GM19455 (cell line): Measurements from ENCODE around the gene ZEB2.
"Not testable (repeated sequence)": the region's sequence is repeated elsewhere in the genome, so short reads cannot be mapped to it uniquely, and the experiment has no call there.

ENCODE experiments used
- ATAC-seq: cut with Tn5 transposase; IDR thresholded peaks from one replicate; pipeline ENCODE4 v1.9.1; 2021; ENCODE audit not compliant: unreplicated experiment

ZEB2 gene

DNA sequence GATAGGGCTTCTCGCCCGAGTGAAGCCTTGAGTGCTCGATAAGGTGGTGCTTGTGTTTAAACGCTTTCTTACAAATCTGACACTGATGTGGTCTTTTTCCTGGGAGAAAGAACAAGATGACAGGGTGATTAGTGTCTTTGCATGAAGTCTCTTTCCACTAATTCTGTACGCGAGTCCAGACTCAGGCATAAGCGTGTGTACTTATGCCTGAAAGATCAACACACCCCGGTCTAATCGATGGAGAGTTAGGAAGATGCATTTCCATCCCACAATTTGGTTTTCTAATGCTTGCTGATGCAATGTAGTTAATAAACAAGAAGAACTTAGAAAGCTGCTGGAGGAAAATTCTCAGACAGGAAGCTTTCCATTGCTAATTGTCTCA is 130.0 kb downstream of the ZEB2 start:
- no peak for ATAC-seq

DNA sequence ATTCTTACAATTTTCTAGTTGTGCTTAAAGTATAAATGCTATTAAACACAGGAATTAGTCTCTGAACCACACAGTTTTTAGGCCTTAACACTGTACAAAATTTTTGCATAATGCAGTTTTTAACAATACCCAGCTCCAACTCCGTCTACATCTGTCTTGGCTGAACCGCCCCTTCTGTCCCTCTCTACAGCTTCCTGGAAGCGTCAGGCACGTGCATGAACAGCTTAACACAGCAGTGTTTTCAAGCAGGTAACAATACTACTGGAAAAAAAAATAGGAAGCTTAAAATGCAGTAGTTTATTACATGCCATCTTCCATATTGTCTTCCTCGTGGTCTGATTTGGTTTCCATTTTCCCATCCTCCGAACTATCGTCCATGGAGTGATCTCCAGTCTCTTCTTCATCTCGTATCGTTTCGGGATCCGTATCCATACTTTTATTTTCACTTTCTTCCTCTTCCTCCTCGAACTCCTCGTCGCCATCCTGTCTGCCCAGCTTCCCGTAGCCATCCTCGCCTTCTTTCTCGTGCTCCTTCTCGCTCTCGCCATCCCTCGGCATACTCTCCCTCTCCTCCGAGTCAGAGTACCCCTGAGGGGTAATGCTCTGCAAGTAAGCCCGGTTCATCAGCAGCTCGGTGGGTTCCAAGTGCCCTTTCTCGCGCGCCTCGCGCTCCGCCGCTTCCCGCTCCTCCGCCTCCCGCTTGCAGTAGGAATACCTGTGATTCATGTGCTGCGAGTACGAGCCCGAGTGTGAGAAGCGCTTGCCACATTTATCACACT is 130.6 kb downstream of the ZEB2 start:
- ATAC-seq = no peak

DNA sequence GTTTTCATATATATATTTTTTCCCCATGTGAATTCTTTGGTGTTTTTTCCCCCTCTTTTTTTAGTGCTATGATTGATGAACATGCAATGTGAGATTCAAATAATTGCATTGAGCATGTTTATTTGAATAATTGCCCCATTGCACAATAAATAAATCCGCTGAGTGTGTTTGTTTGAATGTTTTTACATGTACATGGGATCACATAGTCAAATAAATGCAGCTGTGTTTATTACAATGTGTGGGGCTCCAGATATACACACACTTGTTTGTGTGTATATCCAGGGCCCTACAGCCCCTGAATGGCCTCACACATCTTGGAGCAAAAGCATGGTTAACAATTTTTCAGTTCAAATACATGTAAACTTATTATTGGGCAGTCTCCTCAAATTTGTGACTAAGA is 134.5 kb downstream of the ZEB2 start:
- no peak for ATAC-seq

DNA sequence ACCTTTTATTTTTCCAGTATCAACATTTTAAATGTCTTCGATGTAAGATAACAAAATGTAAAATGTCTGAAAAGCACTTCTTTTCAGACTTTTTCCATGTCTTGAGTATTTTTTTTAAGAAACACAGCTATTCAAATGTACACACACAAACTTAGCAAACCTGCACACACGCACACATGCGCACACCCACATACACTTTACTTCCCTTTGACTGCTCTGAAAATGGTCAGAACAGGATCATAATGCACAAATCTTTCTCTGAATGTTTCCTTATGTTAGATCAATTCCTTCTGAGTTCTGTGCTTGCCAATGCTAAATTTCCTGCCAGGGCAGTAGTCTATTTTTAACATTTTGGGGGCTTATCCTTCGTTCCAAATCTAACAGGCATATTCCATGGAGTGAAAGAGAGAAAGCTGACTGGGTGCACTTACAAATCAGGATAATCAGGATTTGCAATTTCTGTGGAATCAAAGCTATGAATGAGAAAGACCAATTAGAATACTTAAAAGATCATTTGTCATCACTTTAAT is 136.3 kb downstream of the ZEB2 start:
- no peak for ATAC-seq

DNA sequence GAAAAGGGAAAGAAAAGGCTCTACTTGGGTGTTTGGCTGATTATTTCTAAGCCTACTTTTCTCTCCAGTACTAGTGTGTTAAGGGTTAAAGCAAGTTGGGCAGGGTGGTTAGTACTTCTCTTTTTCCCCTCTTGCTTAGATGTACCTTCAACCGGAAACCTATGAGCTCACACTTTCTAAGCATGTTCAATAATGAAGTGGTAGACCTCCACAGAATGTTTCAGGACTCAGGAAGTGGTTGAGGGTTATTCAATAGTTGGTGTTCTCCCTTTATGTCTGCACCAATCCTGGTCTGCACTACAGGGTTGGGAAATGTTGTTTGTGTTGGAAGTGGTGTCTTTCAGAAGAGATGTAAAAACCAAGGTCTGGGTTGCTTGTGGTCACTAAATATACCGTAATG is 137.1 kb downstream of the ZEB2 start:
- peak; percentile 96 for ATAC-seq

DNA sequence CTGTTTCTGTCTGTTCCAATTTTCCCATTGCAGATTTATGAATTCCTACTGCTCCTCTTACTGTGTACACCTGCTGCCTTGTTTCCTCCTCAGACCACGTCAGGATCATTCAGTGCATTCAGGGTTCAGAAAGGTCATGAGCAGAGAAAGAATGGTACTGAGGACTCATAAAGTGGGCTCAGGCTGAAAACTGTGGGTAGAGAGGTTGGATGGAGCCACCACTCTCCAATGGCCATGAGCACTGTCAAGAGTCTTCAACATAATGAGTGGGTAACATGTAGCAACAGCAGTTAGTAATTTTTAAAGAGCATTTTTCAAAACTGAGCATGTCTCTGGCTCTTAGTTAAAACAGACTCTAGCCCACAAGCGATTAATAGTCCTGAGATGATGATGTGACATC is 138.2 kb downstream of the ZEB2 start:
- ATAC-seq = no peak

DNA sequence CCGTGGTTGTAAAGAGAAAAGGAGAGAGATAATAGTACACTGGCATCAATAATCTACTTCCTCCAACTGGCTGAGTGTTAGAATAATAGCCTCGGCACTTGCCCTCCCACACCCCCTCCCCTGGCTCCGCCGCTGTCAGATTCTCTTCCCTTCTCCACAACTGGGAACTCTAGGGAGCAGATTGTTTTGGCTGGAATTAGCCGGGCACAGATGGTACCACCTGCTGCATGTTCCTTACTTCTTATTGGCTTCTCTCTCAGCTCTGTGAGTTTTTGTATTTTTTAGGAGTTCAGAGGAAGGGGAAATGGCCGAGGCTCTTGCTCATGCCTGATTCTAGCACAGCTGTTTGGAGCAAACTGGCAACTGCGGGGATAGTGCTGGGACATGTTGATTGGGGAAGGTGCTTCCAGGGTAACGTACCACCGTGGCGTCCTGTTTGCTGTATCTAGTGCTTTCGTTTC is 140.0 kb downstream of the ZEB2 start:
- no peak for ATAC-seq

DNA sequence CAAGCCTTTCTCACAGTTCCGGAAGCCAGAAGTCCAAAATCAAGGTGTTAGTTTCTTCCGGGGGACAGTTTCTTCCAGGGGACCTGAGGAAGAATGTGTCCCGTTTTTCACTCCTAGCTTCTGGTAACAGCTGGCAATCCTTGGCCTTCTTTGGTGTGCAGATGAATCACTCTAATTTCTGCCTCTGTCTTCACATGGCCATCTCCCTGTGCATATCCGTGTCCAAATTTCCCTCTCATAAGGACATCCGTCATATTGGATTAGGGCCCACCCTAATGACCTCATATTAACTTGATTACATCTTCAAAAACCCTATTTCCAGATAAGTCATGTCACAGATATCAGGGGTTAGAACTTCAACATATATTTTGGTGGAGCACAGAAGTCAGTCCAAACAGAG is 141.4 kb downstream of the ZEB2 start:
- ATAC-seq = no peak

DNA sequence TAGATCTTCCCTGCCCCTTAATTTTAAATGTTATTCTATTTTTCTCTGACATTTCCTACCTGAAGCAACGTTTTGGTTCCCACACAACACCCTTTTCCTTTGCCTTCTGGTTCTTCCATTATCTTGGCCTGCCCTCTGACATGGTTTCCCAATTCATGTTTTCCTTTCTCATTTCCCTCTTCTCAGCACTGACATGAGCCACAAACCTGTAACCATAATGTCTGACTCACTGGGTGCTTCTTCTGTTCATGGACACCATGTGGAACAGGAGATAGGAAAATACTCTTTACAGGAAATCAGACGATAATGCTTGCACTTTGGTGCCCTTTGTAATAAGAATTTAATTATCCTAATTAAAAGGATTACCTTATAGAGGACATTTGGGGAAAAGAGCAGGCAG is 142.0 kb downstream of the ZEB2 start:
- no peak for ATAC-seq

DNA sequence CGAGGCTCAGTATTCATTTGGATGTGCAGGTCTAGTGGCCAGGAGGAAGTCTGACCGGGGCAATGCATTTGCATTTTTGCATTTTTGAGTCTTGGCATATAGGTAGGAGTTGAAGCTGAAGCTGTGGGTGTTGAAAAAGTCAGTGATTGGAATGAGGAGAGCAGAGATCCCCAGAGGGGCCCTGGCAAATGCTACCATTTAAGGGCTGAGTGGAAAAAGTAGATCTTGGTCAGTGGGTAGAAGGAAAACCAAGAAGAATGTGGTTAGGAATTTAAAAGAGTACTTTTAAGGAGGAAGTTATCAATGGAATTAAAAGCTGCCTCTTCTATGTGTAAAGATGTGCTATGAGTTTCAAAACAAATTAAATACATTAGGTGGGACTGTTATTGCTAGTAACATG is 143.0 kb downstream of the ZEB2 start:
- no peak for ATAC-seq

DNA sequence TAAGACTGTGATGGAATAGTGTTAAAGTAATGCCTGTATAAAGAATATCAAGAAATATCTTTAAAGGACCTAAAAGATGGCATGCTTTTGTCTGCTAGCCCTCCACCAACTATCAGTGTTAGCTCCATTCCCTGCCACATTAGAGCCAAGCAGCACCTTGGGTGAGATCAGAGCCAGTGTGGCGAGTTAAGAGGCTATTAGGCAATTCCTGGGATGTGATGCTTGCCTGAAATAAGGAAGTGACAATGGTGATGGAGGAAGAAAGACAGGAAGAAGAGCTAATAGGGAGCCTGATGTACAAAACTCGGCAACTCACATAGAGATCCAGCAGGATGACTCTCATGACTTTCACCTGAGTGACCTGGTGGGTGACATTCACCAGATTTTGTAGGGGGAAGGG is 143.5 kb downstream of the ZEB2 start:
- no peak for ATAC-seq

DNA sequence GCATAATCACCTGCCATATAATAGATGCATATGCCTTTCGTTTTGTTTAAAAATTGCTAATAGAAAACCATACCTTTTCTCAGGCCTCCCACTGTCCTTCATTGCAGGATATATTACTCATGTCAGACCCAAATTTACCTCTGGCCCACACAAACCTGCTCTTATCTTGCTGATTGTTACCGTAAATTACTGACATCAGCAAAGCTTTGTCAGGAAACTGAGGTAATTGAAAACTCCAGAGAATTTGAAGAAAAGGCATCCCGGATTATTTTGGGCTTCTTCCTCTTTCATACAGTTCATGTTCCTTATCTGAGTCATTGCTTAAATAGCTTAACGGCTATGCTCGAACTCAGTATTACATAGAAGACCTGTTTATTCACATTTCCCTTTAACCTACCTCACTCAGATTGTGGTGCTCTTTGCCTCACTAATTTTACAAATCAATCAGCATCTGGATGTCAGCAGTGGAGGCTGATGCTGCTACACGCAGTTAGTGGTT is 145.7 kb downstream of the ZEB2 start:
- ATAC-seq = peak; percentile 54

DNA sequence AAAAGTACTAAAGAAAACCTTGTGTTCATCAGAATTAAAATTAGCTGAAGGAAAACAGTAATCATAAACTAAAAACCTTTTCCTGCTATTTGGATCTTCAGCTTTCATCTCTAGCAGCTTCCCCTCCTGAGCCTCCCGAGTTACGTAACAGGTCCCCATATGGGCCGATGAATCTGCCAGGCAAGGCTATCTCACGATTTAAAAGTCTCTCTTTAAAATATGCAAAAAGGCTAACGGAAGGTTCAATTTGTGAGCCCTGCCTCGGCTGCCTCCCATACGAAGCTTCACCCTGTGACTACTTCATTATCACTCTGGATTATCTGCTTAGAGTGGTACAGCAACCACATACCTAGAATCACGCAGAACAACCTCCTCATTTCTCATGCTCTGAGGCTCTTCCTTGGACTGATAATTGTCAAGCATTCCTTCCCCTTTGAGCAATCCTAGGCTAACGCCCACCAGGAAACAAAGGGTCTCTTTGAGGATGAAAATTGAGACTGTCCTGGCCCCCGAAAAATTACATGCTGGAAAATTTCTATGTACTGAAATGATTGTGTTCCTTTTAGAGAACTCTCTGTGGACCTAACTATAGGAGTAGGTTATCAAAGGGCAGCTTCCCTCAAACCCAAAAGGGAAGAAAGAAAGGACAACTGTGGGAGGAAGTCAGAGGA is 147.4 kb downstream of the ZEB2 start:
- no peak for ATAC-seq

DNA sequence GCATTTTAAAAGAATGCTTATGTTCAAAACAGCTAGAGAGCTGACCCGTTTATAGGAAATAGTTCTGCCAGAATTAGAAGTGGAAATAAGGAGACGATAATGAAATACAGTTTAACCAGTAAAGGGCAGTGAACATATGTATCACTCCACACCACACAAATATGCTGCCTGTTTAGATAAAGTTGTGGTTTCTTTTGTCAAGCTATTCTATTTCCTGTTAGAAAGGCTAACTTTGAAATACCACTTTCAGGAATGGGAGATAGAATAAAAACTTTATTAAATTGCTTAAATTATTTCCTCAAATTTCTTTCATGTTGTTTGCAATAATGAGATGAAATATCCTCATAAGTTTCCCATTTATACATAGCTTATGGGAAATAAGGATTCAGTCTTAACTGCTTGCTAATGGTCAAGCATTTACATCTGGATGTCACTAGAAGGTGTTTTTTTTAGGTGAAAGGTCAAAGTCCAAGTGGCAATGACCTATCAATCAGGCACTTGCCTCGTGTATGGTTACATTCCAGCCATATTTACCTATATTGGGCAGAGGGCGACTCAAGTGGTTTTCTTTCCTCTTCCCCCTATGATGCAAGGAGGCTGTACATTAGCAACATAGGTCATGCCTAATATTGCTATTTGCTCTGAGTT is 148.9 kb downstream of the ZEB2 start:
- ATAC-seq = no peak

DNA sequence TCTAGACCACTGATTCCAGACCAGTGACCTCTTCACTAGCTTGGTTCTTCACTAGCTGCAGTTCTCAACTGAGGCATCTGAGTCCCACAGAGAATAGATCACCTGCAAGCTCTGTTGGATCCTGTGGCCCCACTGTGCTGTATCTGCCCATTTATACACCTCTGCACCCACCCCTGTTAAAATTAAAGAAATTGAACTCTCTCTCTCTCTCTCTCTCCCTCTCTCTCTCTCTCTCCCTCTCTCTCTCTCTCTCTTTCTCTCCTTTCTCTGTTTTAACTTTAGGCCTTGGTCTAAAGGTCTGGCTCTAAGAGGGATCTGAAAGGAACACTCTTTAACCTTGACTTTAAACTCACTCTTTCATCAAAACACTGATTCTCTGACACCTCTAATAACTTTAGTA is 150.5 kb downstream of the ZEB2 start:
- ATAC-seq = no peak

DNA sequence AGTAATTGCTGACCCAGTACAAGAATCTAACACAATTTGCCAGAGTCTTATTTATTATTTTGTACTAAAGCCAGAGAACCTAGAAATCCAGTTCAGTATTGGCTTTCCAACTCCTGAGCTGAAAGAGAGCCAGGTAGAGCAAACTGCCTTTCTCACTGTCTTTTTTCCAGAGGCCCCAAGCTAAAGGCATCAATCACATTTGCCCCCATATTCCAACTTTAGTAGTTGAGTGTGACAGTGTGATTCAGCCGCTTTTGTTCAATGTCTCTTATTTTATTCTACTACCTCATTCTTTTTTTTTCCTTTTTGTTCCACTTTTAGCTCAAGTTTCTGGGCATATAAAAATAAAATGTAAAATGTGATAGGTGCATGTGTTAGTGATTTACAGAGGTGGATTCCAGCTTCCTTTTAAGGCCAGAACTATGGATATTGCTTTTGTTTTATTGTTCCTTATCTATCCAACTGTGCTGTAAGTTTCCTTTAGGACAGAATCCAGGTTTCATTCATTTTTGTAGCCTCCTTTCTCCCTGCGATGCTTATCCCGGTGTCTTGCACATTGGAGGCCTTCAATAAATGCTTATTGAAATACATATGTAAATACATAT is 153.0 kb downstream of the ZEB2 start:
- ATAC-seq = no peak

DNA sequence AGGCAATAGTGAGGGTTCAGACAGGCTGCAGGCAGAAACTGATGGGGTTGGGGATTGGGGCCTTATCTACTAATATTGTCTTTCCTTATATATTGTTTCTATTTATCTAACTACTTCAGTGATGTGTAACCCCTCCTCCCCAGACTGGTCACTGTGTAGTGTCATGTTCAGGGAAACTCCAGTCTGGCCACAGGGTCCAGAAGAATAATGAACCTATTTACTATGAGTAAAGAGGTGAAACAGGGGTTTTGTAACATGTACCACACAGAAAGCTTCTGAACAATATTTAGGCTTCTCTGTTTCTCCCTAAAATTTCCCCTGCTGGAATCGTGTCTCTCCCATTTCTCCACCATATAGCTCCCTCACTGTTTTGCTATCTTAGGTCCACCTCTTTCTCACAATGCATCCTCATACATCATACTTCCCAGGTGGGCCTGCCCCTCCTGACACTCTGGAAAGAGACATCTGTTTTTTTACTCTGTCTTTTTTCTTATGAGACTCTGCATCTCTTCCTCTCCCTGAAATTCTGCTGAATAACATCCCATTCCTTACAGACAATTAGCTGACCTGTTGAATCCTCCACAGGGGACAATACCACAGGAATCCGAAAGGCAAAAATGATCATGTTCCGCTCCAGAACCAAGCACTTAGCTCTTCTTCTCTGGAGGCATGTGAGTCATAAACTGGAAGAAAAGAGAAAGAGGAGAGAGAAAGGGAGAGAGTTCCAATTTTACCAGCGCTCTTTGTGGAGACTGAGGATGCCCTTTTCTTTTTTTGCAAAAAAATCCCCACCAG is 154.8 kb downstream of the ZEB2 start:
- ATAC-seq = peak; percentile 72

DNA sequence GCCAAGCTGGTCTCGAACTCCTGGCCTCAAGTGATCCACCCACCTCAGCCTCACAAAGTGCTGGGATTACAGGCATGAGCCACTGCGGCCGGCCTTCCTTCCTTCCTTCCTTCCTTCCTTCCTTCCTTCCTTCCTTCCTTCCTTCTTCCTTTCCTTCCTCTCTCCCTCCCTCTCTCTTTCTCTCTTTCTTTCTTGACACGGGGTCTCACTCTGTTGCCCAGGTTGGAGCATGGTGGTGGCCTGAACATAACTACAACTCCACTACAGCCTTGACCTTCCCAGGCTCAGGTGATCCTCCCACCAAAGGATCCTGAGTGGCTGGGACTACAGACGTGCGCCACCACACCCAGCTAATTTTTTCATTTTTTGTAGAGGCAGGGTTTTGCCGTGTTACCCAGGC is 155.7 kb downstream of the ZEB2 start:
- not testable (repeated sequence) for ATAC-seq

DNA sequence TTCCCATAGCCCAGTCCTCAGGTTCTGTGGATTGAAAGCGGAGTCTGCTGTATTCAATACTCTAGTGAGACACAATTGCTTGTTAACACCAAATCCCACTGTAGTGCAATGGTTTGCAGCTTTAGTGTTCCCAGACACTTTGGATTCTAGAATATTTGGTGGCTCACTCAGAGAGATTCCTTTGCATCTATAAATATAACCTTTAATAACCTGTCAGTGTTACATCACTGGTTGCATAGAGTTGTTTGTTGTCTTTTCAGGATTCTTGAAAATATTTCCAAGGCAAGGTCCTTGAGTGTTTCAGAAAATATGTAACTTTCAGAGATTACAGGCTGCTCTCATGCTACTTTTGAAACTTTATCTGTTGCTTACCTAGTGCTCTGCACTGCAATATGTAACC is 157.5 kb downstream of the ZEB2 start:
- ATAC-seq = no peak

DNA sequence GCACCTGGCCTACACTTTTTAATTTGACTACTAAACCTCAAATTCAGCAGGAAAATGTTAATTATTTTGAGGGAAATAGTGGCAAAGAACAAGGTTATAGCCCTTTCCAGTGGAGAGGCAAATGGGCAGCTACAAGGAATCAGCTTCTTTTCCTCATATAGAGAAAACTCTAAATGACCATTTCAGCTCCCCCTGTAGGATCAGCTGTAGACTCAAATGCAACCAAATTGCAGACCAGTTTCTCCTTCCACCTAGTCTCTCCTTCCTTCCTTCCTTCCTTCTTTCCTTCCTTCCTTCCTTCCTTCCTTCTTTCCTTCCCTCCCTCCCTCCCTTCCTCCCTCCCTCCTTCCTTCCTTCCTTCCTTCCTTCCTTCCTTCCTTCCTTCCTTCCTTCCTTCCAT is 158.2 kb downstream of the ZEB2 start:
- no peak for ATAC-seq

DNA sequence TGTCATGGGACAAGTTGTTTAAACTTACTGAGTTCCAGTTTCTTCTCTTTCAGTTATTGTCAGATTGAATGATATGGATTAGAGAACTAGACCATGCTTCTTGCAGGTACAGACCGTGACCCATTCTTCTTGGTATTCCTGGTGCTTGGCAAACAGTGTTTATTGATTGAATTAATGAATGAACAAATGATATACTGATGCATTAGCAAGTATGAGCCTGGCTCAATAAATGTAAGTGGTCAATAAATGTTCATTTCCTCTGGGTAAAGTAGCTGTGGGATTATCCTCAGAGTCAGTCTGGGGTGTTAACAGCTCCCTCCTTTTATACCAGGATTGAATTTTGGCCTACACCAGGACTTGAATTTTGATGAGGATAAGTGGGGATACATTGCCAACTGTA is 160.2 kb downstream of the ZEB2 start:
- no peak for ATAC-seq
